NCI-H82 (cell line): ENCODE results near the gene FOXR2.

Experiments
- DNase-seq: peaks from one replicate; lab custom pipeline; 2025; lab: John Stamatoyannopoulos, UW

Gene FOXR2

GRCh38 chrX:55623100-55623499, at the start of gene FOXR2:
TSS of gene FOXR2 (plus strand) at chrX:55623400. CDS start at chrX:55623712, 312 bp downstream.
- no peak for DNase-seq

DNA sequence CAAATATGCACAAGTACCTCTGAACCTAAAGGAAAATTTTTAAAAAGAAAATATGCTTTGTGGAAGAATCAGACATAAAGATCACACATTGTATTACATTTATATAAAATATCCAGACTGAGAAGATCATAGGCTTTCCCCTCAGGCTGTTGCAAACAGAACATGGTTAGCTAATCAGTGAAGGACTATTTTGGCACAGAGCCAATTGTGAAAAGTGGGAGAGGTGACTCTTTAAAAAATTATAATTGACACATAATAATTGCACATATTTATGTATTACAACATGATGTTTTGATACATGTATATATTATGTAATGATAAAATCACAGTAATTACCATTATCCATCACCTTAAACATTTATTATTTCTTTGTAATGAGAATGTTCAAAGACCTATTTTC, 44.1 kb upstream of the FOXR2 start:
- DNase-seq, result no peak

DNA sequence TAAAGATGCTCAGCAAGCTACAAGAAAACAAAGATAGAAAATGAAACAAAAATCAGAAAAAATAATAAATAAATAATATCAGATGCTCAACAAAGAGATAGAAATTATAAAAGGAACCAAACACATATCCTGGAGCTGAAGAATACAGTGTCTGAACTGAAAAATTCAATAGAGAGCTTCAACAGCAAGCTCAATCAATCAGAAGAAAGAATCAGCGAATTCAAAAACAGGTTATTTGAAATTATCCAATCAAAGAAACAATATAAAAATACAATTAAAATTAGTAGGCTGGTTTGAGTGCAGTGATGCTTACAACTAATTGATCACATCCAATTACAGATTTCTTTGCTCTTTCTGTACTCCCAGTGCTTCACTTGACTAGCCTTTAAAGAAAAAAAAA, 40.8 kb upstream of the FOXR2 start:
- no peak for DNase-seq

DNA sequence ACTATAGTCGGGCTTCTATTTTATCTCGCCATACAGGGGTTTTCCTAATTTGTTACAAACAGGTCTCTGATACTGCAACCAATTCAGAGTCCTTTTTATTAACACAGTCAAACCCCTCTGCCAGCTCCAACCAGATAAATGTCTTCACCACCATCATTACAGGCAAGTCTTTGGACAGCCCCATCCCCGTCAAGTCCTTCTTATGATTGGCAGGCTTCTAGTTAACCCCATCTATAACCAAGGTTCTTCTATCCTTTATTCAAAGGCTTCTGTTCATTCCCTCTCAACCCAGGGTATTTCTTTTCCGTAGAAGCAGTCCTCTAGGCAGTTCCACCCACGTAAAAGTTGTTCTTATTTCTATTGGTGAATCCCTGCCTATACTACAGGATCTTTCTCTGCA, 29.9 kb upstream of the FOXR2 start:
- DNase-seq, result no peak

DNA sequence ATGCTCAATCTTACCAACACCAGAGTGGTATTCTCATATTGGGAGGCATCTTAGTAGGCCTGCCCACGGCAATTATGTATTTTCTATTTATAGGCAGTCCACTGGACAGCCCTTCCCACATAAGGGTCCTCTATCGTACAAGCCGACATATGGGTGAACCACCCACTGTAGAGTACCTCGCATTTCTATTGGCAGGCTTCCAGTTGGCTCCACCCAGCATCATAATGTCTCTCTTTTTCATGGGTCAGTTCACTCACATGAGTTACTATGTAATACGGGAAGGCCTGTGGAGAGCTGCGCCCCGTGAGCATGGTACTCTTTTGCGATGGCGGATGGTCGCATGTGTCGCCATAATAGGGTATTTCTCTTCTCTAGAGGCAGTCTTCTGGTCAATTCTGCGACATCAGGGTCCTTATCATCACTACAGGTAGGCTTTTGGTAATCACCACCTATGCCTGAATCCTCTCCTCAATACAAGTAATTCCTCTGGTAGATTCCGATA, 29.4 kb upstream of the FOXR2 start:
- DNase-seq, result peak; percentile 13

- no peak for DNase-seq
Measured at GRCh38 chrX:55598333-55598732, 24.9 kb upstream of the FOXR2 start.

GRCh38 chrX:55619547-55619946, 3.7 kb upstream of the FOXR2 start:
- DNase-seq, result peak; percentile 6

GRCh38 chrX:55624403-55624802, 1.2 kb downstream of the FOXR2 start:
- DNase-seq, result no peak

DNA sequence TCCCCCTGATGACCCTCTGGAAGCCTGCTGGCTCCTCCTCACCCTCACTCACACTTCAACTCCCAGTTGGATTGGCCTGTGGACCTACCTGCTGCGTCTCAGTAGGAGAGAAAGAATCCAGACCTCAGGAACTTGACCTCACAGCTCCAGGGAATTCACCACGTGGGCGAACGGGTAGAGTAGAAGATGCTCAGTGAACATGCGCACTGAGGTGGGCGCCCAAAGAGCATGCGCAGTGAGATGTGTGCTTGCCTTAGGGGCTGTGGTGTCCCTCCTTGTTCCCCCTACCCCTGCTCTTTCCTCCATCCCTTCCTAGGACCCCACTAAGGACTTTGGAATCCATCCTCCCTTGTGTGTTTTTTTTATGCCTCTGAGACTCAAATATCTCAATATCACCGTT, 12.9 kb downstream of the FOXR2 start:
- no peak for DNase-seq

DNA sequence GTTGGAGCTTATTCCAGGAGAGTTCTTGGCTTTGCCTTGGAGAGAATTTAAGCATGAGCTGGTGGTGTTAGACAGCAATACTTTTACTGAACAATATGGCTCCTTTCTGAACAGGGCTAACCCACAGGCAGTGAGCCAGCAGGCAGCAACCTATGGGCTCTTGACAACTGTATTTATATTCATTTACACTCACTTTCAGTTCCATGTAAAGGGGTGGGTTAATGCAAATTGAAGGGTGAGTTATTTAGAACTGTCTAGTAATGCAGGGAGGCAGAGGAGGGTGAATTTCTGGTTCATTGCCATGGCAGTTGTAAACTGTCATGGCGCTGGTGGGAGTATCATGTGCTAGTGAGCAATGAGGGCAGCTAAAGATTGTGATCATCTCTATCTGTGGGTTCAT, 15.7 kb downstream of the FOXR2 start:
- no peak for DNase-seq

- DNase-seq, result no peak
Measured at GRCh38 chrX:55640854-55641253, 17.7 kb downstream of the FOXR2 start.

GRCh38 chrX:55648434-55648833, 25.2 kb downstream of the FOXR2 start:
- no peak for DNase-seq

- no peak for DNase-seq
Measured at GRCh38 chrX:55659931-55660330, 36.7 kb downstream of the FOXR2 start.

DNA sequence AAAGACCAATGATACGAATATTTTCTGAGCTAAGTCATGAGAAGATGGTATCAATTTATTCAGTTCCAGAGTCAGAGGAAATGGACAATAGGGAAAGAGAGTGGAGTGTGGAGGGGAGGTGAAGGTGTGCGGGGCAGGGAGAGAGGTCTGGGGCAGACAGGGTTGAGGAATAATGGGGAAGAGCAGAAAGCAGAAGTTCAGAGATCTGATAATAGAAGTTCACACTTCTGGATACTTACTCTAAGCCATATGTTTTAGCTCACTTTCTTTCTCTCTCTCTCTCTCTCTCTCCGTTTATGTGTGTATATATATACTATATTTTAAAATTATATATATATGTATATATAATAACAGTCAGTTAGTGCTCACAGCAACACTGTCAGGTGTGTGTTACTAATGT, 40.4 kb downstream of the FOXR2 start:
- DNase-seq, result no peak

GRCh38 chrX:55668084-55668483, 44.9 kb downstream of the FOXR2 start:
- DNase-seq, result no peak
